CD4-positive, alpha-beta memory T cell (primary cell): ENCODE results near the gene LPP. TPM values are rescaled to one million over a fixed set of nuclear protein-coding genes. Genes with fewer than 3 reads are reported as not detected.
A peak's percentile ranks its signal among the peaks of the same experiment; 100 is the strongest.

Experiments used
- CTCF ChIA-PET: fragments of 350-600 bp; sonication (Branson Sonifier 250); formaldehyde crosslinking; loops from one replicate; lab custom pipeline; 2021; ENCODE audit warnings: inconsistent platforms; ENCODE audit not compliant: partially characterized antibody; lab: Charles Lee
- POLR2A ChIA-PET: fragments of 350-600 bp; sonication (Branson Sonifier 250); formaldehyde crosslinking; loops from one replicate; lab custom pipeline; 2021; ENCODE audit not compliant: partially characterized antibody; lab: Charles Lee
- DNase-seq, 5 donors: peaks; one replicate each; pipeline versions ENCODE4 v3.0.0 to v3.0.0-alpha.2; 2020 to 2022; ENCODE audit warnings: mixed read lengths in 1 of 5
- H3K27ac ChIP-seq: one replicate; pipeline ENCODE4 v1.7.0; 2013; ENCODE audit warnings: low read depth, low read length
- H3K27me3 ChIP-seq: 2 replicates; pipeline ENCODE4 v1.7.0; 2013; ENCODE audit warnings: mild to moderate bottlenecking, low read length, moderate library complexity; ENCODE audit not compliant: insufficient read depth
- H3K36me3 ChIP-seq: 2 replicates; pipeline ENCODE4 v1.7.0; 2013; ENCODE audit warnings: mild to moderate bottlenecking, low read length, moderate library complexity; ENCODE audit not compliant: insufficient read depth
- H3K4me1 ChIP-seq: 2 replicates; pipeline ENCODE4 v1.7.0; 2013; ENCODE audit warnings: mild to moderate bottlenecking, low read length, moderate library complexity; ENCODE audit not compliant: insufficient read depth
- H3K4me3 ChIP-seq, 2 donors: one replicate each; pipeline ENCODE4 v1.7.0; 2013; ENCODE audit warnings: low read length in 2 of 2, mild to moderate bottlenecking in 1 of 2
- H3K9me3 ChIP-seq, 2 donors: one replicate each; pipeline ENCODE4 v1.7.0; 2013; ENCODE audit warnings: low read length in 2 of 2, control low read depth in 1 of 2; ENCODE audit not compliant: control insufficient read depth in 1 of 2
- H3K27ac Mint-ChIP-seq, 7 donors: one replicate each; pipeline ENCODE4 v1.8.0; 2020 to 2021; ENCODE audit warnings: mixed read lengths in 7 of 7, mild to moderate bottlenecking in 6 of 7, inconsistent platforms in 3 of 7, moderate library complexity in 3 of 7
- H3K27me3 Mint-ChIP-seq, 2 donors: one replicate each; pipeline ENCODE4 v1.8.0; 2020 to 2021; ENCODE audit warnings: mixed read lengths in 2 of 2
- H3K36me3 Mint-ChIP-seq, 2 donors: one replicate each; pipeline ENCODE4 v1.8.0; 2020 to 2021; ENCODE audit warnings: mixed read lengths in 2 of 2, inconsistent platforms in 1 of 2, mild to moderate bottlenecking in 1 of 2
- H3K4me1 Mint-ChIP-seq, 4 donors: one replicate each; pipeline ENCODE4 v1.8.0; 2020 to 2021; ENCODE audit warnings: mixed read lengths in 4 of 4, mild to moderate bottlenecking in 1 of 4
- H3K4me3 Mint-ChIP-seq, 8 donors: one replicate each; pipeline ENCODE4 v1.8.0; 2020 to 2021; ENCODE audit warnings: mixed read lengths in 8 of 8, mild to moderate bottlenecking in 7 of 8, moderate library complexity in 6 of 8, inconsistent platforms in 3 of 8
- H3K9me3 Mint-ChIP-seq, 8 donors: one replicate each; pipeline ENCODE4 v1.8.0; 2020 to 2021; ENCODE audit warnings: mixed read lengths in 8 of 8, mild to moderate bottlenecking in 5 of 8, inconsistent platforms in 3 of 8, moderate library complexity in 1 of 8
- intact Hi-C: fragments of 100-400 bp; cut with micrococcal nuclease; formaldehyde crosslinking; loops from one replicate; pipeline ENCODE4 v1.15.1; 2023
- polyA plus RNA-seq, 2 donors: library from polyadenylated mRNA; unstranded; fragments of 300-500 nt; fragmentation: Illumina TruSeq; gene quantifications; one replicate each; pipeline ENCODE4 v1.2.3, GENCODE V29; 2021
- total RNA-seq, 2 experiments: library from RNA; stranded (reverse); gene quantifications; one replicate each; pipeline ENCODE4 v1.2.3, GENCODE V29; 2021

LPP gene
- total and polyA plus RNA-seq, 4 experiments from 2014 or later, result 10.4 to 27.2 (median 24.7) TPM

DNA sequence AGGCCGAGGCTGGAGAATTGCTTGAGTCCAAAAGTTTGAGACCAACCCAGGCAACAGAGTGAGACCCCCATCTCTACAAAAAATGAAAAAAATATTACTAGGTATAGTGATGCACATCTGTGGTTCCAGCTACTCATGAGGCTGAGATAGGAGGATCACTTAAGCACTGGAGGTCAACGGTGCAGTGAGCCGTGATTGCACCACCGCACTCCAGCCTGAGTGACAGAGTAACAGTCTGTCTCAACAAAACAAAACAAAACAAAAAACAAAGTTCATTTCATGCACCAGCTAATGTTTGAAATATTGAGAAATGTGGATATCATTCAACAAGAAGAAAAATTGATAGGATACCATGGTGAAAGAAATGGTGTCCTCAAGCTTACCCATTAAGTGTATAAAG is 567.4 kb downstream of the LPP start:
- no peaks in the 10 kb centered on the region for H3K27me3 Mint-ChIP-seq
- no peaks in the 10 kb centered on the region for H3K9me3 Mint-ChIP-seq
- peak overlapping the region in 2 of 7 donors; percentile 4 to 5 for H3K27ac Mint-ChIP-seq
- H3K4me1 Mint-ChIP-seq, result peaks cover 21 to 26% (median 24%) of the 10 kb centered on the region in 4 donors
- Histone ChIP-seq H3K36me3 (no peaks in the 10 kb centered on the region), H3K4me1 (peaks cover 5% of the 10 kb centered on the region), H3K27ac (no peak overlapping the region), H3K4me3 (no peak overlapping the region), H3K9me3 (no peaks in the 10 kb centered on the region), H3K27me3 (no peaks in the 10 kb centered on the region)
- intact Hi-C loops, result no loop called here
- H3K4me3 Mint-ChIP-seq, result no peak overlapping the region
- H3K36me3 Mint-ChIP-seq, result no peaks in the 10 kb centered on the region
- ChIA-PET POLR2A (no interaction called here), CTCF (interaction anchor here (1.6 to 2.7 kb wide), 3 partner anchors 28 to 981 kb away, joined by 4 to 9 read pairs (median 6); no protein-coding TSS in a partner anchor)
- DNase-seq, result no peak

DNA sequence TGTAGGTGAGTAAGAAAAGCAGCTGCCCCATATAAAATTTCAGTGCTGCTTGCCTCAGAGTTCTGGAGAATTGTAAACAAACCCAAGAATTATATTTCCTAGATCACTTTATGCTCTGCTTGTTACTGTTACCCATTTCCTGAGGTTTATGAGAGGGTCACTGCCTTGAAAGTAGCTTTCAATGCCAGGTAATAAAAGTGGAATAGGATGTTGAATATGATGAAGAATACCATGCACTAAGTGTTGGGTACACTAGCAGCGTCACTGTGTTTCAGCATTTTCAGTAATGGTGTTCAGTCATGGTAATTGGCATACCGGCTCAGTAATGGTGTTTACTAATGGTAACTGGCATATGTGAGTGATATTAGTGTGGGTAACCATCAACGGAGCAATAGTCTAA is 568.0 kb downstream of the LPP start:
- H3K27me3 ChIP-seq, result no peaks in the 10 kb centered on the region
- DNase-seq, result no peak
- H3K9me3 Mint-ChIP-seq, result no peaks in the 10 kb centered on the region
- intact Hi-C loops, result no loop called here
- peaks cover 5% of the 10 kb centered on the region for H3K4me1 ChIP-seq
- peak overlapping the region in 1 of 7 donors; percentile 10 for H3K27ac Mint-ChIP-seq
- H3K4me3 Mint-ChIP-seq, result no peak overlapping the region
- CTCF ChIA-PET, result interaction anchor here (1.6 to 2.7 kb wide), 3 partner anchors 27 to 981 kb away, joined by 4 to 9 read pairs (median 6); no protein-coding TSS in a partner anchor
- no peaks in the 10 kb centered on the region for H3K36me3 ChIP-seq
- no peaks in the 10 kb centered on the region for H3K27me3 Mint-ChIP-seq
- POLR2A ChIA-PET, result interaction anchor here (1.5 kb wide), 1 partner anchor 982 kb away, joined by 6 read pairs; no protein-coding TSS in a partner anchor
- no peaks in the 10 kb centered on the region for H3K9me3 ChIP-seq
- no peak overlapping the region for H3K4me3 ChIP-seq
- H3K27ac ChIP-seq, result no peak overlapping the region
- H3K4me1 Mint-ChIP-seq, result peaks cover 21 to 27% (median 25%) of the 10 kb centered on the region in 4 donors
- H3K36me3 Mint-ChIP-seq, result no peaks in the 10 kb centered on the region

DNA sequence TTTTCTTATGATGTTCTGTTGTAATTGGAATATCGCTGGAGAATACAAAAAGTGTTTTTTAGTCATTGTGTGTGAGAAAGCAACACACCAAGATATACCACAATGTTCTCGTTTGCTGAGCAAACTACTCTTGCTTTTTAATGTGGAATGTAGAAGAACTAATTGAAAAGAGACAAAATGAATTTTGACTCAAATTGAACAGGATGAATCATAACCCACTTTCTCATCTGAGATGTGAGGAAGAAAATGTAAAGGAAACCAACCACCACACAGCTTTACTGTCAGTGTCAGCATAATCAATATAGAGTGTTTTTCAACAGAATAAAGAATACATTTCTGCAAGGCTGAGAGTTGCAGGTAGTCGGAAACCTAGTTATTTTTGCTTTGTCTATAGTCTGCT is 569.0 kb downstream of the LPP start:
- no peak overlapping the region for H3K27ac ChIP-seq
- ChIA-PET POLR2A (interaction anchor here (1.5 kb wide), 1 partner anchor 983 kb away, joined by 6 read pairs; no protein-coding TSS in a partner anchor), CTCF (interaction anchor here (2.1 kb wide), 1 partner anchor 26 kb away, joined by 6 read pairs; no protein-coding TSS in a partner anchor)

DNA sequence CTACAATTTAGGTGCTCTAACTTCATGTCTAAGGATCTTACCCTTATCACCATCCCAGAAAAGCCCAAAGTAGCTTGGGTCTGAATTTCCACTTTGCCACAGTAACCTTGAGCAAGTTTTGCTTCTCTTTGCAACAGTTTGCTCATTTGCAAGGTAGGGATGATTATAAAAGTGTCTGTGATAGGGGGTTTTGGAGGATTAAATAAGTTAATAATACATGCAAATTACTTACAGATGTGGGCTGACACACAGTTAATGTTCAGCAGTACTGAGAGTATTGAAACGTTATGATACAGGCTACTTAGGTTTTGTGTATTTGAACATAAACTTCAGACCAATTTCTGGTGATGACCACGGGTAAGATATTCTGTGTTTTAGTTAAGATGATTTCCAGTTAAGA is 573.1 kb downstream of the LPP start:
- no peaks in the 10 kb centered on the region for H3K27me3 ChIP-seq
- no peaks in the 10 kb centered on the region for H3K9me3 Mint-ChIP-seq
- H3K4me3 Mint-ChIP-seq, result no peak overlapping the region
- ChIA-PET CTCF (interaction anchor here (1.8 kb wide), 1 partner anchor 22 kb away, joined by 7 read pairs; no protein-coding TSS in a partner anchor), POLR2A (no interaction called here)
- H3K36me3 ChIP-seq, result no peaks in the 10 kb centered on the region
- H3K9me3 ChIP-seq, result no peaks in the 10 kb centered on the region
- intact Hi-C loops, result no loop called here
- H3K27ac ChIP-seq, result no peak overlapping the region
- no peak overlapping the region for H3K4me3 ChIP-seq
- H3K36me3 Mint-ChIP-seq, result peaks cover 0 to 10% of the 10 kb centered on the region in 2 donors
- H3K27ac Mint-ChIP-seq, result peak overlapping the region in 2 of 7 donors; percentile 1 to 5
- H3K4me1 Mint-ChIP-seq, result peaks cover 31 to 44% (median 35%) of the 10 kb centered on the region in 4 donors
- H3K27me3 Mint-ChIP-seq, result no peaks in the 10 kb centered on the region
- no peak for DNase-seq
- H3K4me1 ChIP-seq, result peaks cover 23% of the 10 kb centered on the region

More for the DNA sequence above, 569.0 kb downstream of the LPP start:
- H3K4me1 ChIP-seq, result peaks cover 5% of the 10 kb centered on the region
- H3K36me3 ChIP-seq, result no peaks in the 10 kb centered on the region
- Mint-ChIP-seq H3K27me3 (no peaks in the 10 kb centered on the region), H3K27ac (peak overlapping the region in 2 of 7 donors; percentile 2 to 6), H3K4me1 (peaks cover 25 to 29% (median 27%) of the 10 kb centered on the region in 4 donors), H3K4me3 (peak overlapping the region in 1 of 8 donors; percentile 1), H3K9me3 (no peaks in the 10 kb centered on the region), H3K36me3 (no peaks in the 10 kb centered on the region)
- DNase-seq, result no peak
- intact Hi-C loops, result no loop called here
- no peaks in the 10 kb centered on the region for H3K9me3 ChIP-seq
- no peak overlapping the region for H3K4me3 ChIP-seq
- H3K27me3 ChIP-seq, result no peaks in the 10 kb centered on the region

DNA sequence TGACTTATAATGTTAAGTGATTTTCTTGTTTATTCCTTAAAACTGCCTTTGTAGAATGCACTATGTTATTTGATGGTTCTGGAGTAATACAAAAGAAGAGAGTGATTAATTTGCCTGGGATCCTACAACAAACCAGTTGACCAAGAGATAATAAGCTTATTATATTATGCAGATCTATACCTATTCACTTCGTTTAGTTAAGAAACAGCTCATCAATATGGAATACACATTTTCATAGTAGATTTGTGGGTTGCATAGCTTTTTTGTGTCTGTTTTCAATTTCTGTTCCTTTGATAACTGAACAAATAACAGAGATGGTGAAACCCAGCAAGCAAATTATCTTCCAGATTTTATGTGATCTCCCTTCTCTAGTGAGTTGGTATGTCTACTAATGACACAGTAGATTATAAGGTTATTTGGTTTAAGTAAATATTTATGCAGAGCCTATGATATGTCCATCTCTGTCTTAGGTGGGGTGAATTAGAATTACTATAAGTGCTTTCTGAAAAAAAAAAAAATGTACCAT is 574.5 kb downstream of the LPP start:
- peaks cover 20% of the 10 kb centered on the region for H3K4me1 ChIP-seq
- no peaks in the 10 kb centered on the region for H3K36me3 ChIP-seq
- ChIA-PET CTCF (interaction anchor here (0.7 to 1.8 kb wide), 4 partner anchors 16 to 990 kb away, joined by 3 to 7 read pairs (median 3); no protein-coding TSS in a partner anchor), POLR2A (no interaction called here)
- Mint-ChIP-seq H3K4me3 (no peak overlapping the region), H3K36me3 (peaks cover 0 to 10% of the 10 kb centered on the region in 2 donors), H3K4me1 (peaks cover 22 to 32% (median 27%) of the 10 kb centered on the region in 4 donors), H3K27ac (peak overlapping the region in 1 of 7 donors; percentile 72), H3K27me3 (no peaks in the 10 kb centered on the region), H3K9me3 (no peaks in the 10 kb centered on the region)
- H3K4me3 ChIP-seq, result no peak overlapping the region
- H3K9me3 ChIP-seq, result no peaks in the 10 kb centered on the region
- DNase-seq, result no peak
- intact Hi-C loops, result no loop called here
- H3K27me3 ChIP-seq, result no peaks in the 10 kb centered on the region
- no peak overlapping the region for H3K27ac ChIP-seq

DNA sequence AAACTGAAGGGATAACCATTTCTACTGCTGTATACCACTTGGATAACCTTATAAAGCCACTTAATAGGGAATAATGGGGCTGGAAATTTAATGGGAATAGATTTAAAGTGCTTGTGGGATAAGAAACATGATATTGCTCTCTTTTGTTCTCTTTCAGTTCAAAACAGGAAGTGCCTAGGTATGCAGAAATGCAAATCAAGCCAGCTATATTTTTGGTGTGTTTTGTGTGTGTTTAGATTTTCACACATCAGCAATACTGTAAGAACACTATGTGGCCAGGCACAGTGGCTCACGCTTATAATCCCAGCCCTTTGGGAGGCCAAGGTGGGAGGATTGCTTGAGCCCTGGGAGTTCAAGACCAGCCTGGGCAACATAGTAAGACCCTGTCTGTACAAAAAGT is 575.5 kb downstream of the LPP start:
- Histone ChIP-seq H3K4me3 (no peak overlapping the region), H3K9me3 (no peaks in the 10 kb centered on the region), H3K27me3 (no peaks in the 10 kb centered on the region), H3K27ac (no peak overlapping the region), H3K36me3 (no peaks in the 10 kb centered on the region), H3K4me1 (peaks cover 20% of the 10 kb centered on the region)
- Mint-ChIP-seq H3K4me3 (peak overlapping the region in 1 of 8 donors; percentile 15), H3K27me3 (no peaks in the 10 kb centered on the region), H3K9me3 (no peaks in the 10 kb centered on the region), H3K27ac (peak overlapping the region in 4 of 7 donors; percentile 0 to 54 (median 38)), H3K36me3 (peaks cover 0 to 10% of the 10 kb centered on the region in 2 donors), H3K4me1 (peaks cover 22 to 32% (median 26%) of the 10 kb centered on the region in 4 donors)
- CTCF ChIA-PET, result interaction anchor here (0.8 to 1.4 kb wide), 4 partner anchors 22 to 989 kb away, joined by 3 to 4 read pairs (median 3); no protein-coding TSS in a partner anchor
- POLR2A ChIA-PET, result interaction anchor here (0.6 to 1.1 kb wide), 2 partner anchors 984 to 988 kb away, joined by 3 to 5 read pairs; partner anchors contain the start of gene BCL6
- no peak for DNase-seq
- intact Hi-C loops, result no loop called here

DNA sequence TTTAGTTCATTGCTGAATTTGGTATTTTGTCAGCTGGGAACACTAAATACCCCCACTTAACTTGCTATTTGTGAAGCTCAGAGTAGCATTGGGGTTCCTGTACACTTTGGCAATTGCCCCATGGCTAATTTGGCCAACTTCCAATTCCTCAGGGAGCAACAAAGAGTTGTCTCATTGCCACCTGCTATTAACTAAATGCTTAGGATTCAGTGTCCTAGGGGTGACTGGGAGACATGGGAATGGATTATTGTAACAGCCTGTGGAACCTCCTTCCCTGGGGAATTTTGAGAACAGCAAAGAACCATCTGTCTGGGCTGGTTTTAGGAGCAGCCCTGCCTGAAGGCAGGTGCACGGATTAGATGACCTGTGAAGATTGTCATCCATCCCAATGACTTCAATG is 580.4 kb downstream of the LPP start:
- peaks cover 12% of the 10 kb centered on the region for H3K4me1 ChIP-seq
- POLR2A ChIA-PET, result interaction anchor here (0.6 kb wide), 1 partner anchor 289 kb away, joined by 3 read pairs; no protein-coding TSS in a partner anchor
- no peaks in the 10 kb centered on the region for H3K36me3 ChIP-seq
- H3K36me3 Mint-ChIP-seq, result peaks cover 0 to 10% of the 10 kb centered on the region in 2 donors
- no peaks in the 10 kb centered on the region for H3K9me3 Mint-ChIP-seq
- H3K27ac Mint-ChIP-seq, result no peak overlapping the region
- no peak overlapping the region for H3K4me3 ChIP-seq
- H3K4me1 Mint-ChIP-seq, result peaks cover 4 to 5% (median 4%) of the 10 kb centered on the region in 4 donors
- H3K27me3 ChIP-seq, result no peaks in the 10 kb centered on the region
- CTCF ChIA-PET, result interaction anchor here (0.9 to 2.3 kb wide), 2 partner anchors 15 to 994 kb away, joined by 6 read pairs; no protein-coding TSS in a partner anchor
- H3K9me3 ChIP-seq, result no peaks in the 10 kb centered on the region
- H3K27ac ChIP-seq, result no peak overlapping the region
- no peaks in the 10 kb centered on the region for H3K27me3 Mint-ChIP-seq
- intact Hi-C loops, result no loop called here
- no peak overlapping the region for H3K4me3 Mint-ChIP-seq
- DNase-seq, result no peak
